Fibroblast of lung (primary cell): ENCODE data around the gene FOXK2. TPM values are rescaled to one million over a fixed set of nuclear protein-coding genes. Genes with fewer than 3 reads are reported as not detected.

ENCODE experiments used
- DNase-seq, 2 donors: peaks; one replicate each; pipeline versions ENCODE4 v3.0.0 to v3.0.0-alpha.2; 2010; ENCODE audit warnings: low read depth in 2 of 2
- H2AFZ ChIP-seq: 2 replicates; pipeline ENCODE4 v1.5.1; 2012; ENCODE audit warnings: low read length, control low read depth, inconsistent platforms
- H3K27ac ChIP-seq: 2 replicates; pipeline ENCODE4 v1.5.1; 2011; ENCODE audit warnings: low read length, control low read depth; ENCODE audit not compliant: insufficient read depth
- H3K27me3 ChIP-seq: 2 replicates; pipeline ENCODE4 v1.5.1; 2011; ENCODE audit warnings: mild to moderate bottlenecking, low read length; ENCODE audit not compliant: control insufficient read depth, insufficient read depth
- H3K36me3 ChIP-seq: 2 replicates; pipeline ENCODE4 v1.5.1; 2011; ENCODE audit warnings: low read length; ENCODE audit not compliant: control insufficient read depth, insufficient read depth
- H3K4me1 ChIP-seq: 2 replicates; pipeline ENCODE4 v1.5.1; 2011; ENCODE audit warnings: low read length; ENCODE audit not compliant: control insufficient read depth, insufficient read depth; ENCODE audit errors: extremely low read depth
- H3K4me2 ChIP-seq: 2 replicates; pipeline ENCODE4 v1.5.1; 2011; ENCODE audit warnings: low read length, control low read depth; ENCODE audit not compliant: insufficient read depth; ENCODE audit errors: extremely low read depth
- H3K4me3 ChIP-seq, 4 experiments: fragments of 200-600 bp in 1 of 4; sonication (generic) in 1 of 4; replicated peaks in 1 of 4; 2 replicates each; pipeline ENCODE4 v1.5.1; 2011 to 2016; ENCODE audit warnings: low read length in 4 of 4, low read depth in 3 of 4, mild to moderate bottlenecking in 3 of 4, control low read depth in 2 of 4, inconsistent platforms in 1 of 4, mixed read lengths in 1 of 4; ENCODE audit not compliant: insufficient read depth in 1 of 4; ENCODE audit errors: control extremely low read depth in 1 of 4
- H3K79me2 ChIP-seq: 2 replicates; pipeline ENCODE4 v1.5.1; 2012; ENCODE audit warnings: mild to moderate bottlenecking, low read length, inconsistent platforms; ENCODE audit not compliant: control insufficient read depth, insufficient read depth
- H3K9ac ChIP-seq: 2 replicates; pipeline ENCODE4 v1.5.1; 2011; ENCODE audit warnings: mild to moderate bottlenecking, low read length, control low read depth; ENCODE audit not compliant: insufficient read depth
- H3K9me3 ChIP-seq: 2 replicates; pipeline ENCODE4 v1.5.1; 2012; ENCODE audit warnings: low read depth, low read length; ENCODE audit not compliant: control insufficient read depth, insufficient read depth
- H4K20me1 ChIP-seq: 2 replicates; pipeline ENCODE4 v1.5.1; 2011; ENCODE audit warnings: low read length; ENCODE audit not compliant: control insufficient read depth, insufficient read depth; ENCODE audit errors: extremely low read depth
- CTCF ChIP-seq, 2 donors: IDR thresholded peaks in 1 of 2; conservative IDR thresholded peaks in 1 of 2; 1 replicate in 1 of 2; 2 replicates in 1 of 2; pipeline ENCODE4 v1.5.1; 2011 to 2012; ENCODE audit warnings: low read length in 2 of 2, control low read depth in 1 of 2, inconsistent platforms in 1 of 2, low read depth in 1 of 2, mild to moderate bottlenecking in 1 of 2
- EZH2 ChIP-seq: IDR thresholded peaks from 2 replicates; pipeline ENCODE4 v1.5.1; 2012; ENCODE audit warnings: low read length, control low read depth, mild to moderate bottlenecking; ENCODE audit errors: missing control alignments
- polyA plus RNA-seq, 2 donors: library from polyadenylated mRNA; depleted of rRNA in 1 of 2; stranded (reverse) in 1 of 2; unstranded in 1 of 2; fragments of >200 nt; gene quantifications; 2 replicates each; pipeline ENCODE4 v1.2.1, GENCODE V29; 2011 to 2012; ENCODE audit warnings: missing spikeins in 1 of 2
- total RNA-seq: library from RNA; depleted of rRNA; stranded (reverse); fragments of >200 nt; gene quantifications from 2 replicates; pipeline ENCODE4 v1.2.1, GENCODE V29; 2014

The FOXK2 gene
- total and polyA plus RNA-seq, 2 donors (not counting 1 experiment from before 2014, with no cell fraction given), result 23.5 to 33.2 TPM

DNA sequence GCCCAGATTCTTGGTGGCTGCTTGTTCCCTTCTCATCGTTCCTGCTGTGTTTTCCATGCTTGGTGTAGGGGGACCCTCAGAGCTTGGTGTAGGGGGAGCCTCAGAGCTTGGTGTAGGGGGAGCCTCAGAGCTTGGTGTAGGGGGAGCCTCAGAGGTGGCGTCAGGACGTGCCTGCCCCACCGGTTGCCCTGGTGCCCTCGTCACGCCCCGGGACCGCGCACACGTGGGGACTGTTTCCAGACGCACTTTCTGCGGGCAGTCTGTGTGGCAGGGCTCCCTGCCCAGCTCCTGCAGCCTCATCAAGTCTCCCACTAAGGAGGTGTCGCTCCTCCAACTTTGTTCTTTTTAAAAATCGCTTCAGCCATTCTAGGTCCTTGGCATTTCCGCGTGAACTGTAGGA, 76.8 kb downstream of the FOXK2 start:
- DNase-seq, result no peak
- Histone ChIP-seq H3K36me3 (peaks cover 16% of the 10 kb centered on the region), H3K9ac (no peak overlapping the region), H3K4me1 (peaks cover 8% of the 10 kb centered on the region), H3K4me3 (no peak overlapping the region), H3K27ac (no peak overlapping the region), H3K79me2 (peaks cover 2% of the 10 kb centered on the region), H3K9me3 (no peaks in the 10 kb centered on the region), H3K4me2 (no peak overlapping the region), H3K27me3 (no peaks in the 10 kb centered on the region), H4K20me1 (no peaks in the 10 kb centered on the region), H2AFZ (no peak overlapping the region)
- no peak for TF ChIP-seq CTCF (conservative IDR thresholded peaks at IDR 0.05 in 1 of 2, IDR thresholded peaks at IDR 0.05 in 1 of 2; ENCODE audit: low read depth in 1 of 2, low read length in 2 of 2)
- no peak for TF ChIP-seq EZH2

DNA sequence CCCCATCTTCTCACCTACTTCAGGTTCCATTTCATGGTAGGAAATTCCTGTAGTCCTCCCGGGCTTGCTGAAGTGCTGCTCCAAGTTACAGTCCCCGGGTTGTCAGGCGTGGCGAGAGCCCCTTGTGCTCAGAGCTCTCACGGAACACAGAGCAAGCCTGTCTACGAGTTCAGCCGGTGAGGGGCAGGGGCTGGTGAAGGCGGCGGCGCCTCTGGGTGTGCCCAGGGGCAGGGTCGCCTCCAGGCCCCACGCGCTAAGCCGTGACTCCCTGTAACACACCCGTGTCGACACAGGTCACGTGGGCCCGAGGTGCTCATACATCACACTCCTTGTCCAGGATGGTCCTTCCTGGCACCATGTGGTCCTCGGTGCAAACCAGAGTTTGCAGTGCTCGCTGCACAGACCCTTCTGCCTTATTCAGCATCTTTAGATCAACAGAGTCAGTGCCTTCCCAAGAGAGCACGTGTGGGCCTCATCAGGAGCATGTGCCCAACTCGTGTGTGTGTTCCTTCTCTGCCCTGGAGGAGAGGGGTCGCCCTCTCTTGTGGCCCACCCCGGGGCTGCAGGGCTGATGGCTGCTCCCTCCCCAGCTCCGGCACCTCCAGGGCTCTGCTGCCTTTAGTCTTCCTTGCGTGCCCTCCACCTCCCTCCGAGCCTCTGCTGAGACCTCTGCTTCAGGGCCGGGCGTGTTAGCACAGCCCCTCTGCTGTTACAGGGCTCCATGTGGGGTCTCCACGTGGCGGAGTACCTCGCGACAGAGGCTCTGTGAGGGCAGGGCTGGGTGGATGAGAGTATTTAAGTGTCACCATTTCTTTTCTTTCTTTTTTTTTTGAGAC, 77.5 kb downstream of the FOXK2 start:
- no peaks in the 10 kb centered on the region for H3K27me3 ChIP-seq
- no peaks in the 10 kb centered on the region for H4K20me1 ChIP-seq
- no peak overlapping the region for H3K9ac ChIP-seq
- no peaks in the 10 kb centered on the region for H3K9me3 ChIP-seq
- H3K4me1 ChIP-seq, result peaks cover 8% of the 10 kb centered on the region
- no peak overlapping the region for H3K4me3 ChIP-seq
- H3K36me3 ChIP-seq, result peaks cover 23% of the 10 kb centered on the region
- no peak overlapping the region for H3K4me2 ChIP-seq
- H3K27ac ChIP-seq, result no peak overlapping the region
- H3K79me2 ChIP-seq, result peaks cover 2% of the 10 kb centered on the region
- no peak overlapping the region for H2AFZ ChIP-seq
- DNase-seq, result no peak
- TF ChIP-seq CTCF (conservative IDR thresholded peaks at IDR 0.05 in 1 of 2, IDR thresholded peaks at IDR 0.05 in 1 of 2; ENCODE audit: low read depth in 1 of 2, low read length in 2 of 2) (no peak), EZH2 (no peak)

DNA sequence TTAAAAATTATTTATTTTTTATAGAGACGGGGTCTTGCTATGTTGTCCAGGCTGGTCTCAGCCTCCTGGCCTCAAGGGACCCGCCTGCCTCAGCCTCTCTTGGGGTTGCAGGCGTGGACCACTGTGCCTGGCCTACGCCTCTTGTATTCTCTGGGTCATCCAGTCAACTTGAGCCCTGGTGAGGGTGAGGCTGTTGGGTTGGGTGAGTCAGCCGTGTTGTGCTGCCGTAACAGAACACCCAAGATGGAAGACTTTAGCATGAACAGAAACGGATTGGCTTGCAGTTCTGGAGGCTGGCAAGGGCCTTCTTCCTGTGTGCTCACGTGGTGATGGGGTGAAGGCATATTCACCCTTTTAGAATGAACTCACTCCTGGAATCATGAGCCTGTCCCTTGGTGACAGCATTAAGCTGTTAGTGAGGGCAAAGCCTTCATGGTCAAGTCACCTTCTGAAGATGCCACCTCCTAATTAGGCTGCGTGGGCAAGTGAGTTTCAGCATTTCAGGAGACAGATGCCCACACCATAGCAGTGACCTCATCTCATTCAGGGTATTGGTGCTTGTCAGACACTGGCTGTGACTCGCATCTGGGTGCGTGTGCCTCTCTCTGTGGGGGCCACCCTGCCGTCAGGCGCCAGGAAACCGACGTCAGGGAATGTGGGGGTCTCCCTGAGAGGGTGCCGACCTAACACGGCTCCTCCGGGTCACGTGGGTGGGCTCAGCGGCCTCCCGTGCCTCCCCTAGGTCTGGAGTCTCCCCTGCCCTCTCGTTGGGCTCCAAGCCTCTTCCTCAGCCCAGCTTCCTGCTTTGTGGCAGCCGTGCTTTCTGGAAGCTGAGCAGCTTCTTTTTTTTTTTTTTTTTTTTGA, 79.0 kb downstream of the FOXK2 start:
- peak; percentile 60 to 84 for DNase-seq
- Histone ChIP-seq H3K4me2 (no peak overlapping the region), H3K9ac (no peak overlapping the region), H3K9me3 (no peaks in the 10 kb centered on the region), H3K4me3 (no peak overlapping the region), H2AFZ (no peak overlapping the region), H3K4me1 (peaks cover 5% of the 10 kb centered on the region), H3K27ac (peak overlapping the region; percentile 28), H3K79me2 (peaks cover 2% of the 10 kb centered on the region), H3K27me3 (no peaks in the 10 kb centered on the region), H3K36me3 (peaks cover 29% of the 10 kb centered on the region), H4K20me1 (no peaks in the 10 kb centered on the region)
- TF ChIP-seq CTCF (conservative IDR thresholded peaks at IDR 0.05 in 1 of 2, IDR thresholded peaks at IDR 0.05 in 1 of 2; ENCODE audit: low read depth in 1 of 2, low read length in 2 of 2), result no peak
- no peak for TF ChIP-seq EZH2
